Upper lobe of left lung (tissue), 6 donors: ENCODE measurements around the gene MPI. TPM values are rescaled to one million over a fixed set of nuclear protein-coding genes. Genes with fewer than 3 reads are reported as not detected.
"Not testable (repeated sequence)": the region's sequence is repeated elsewhere in the genome, so short reads cannot be mapped to it uniquely, and the experiment has no call there.

Experiments used
- ATAC-seq, 2 donors: fragments of 200-7000 bp; cut with Tn5 transposase; one replicate each; pipeline ENCODE4 v1.9.1; 2022; ENCODE audit warnings: mild to moderate bottlenecking in 2 of 2, moderate library complexity in 2 of 2; ENCODE audit not compliant: low FRiP score in 2 of 2
- DNase-seq, 2 donors: peaks; one replicate each; pipeline ENCODE4 v3.0.0-alpha.2; 2019 to 2020
- H3K27ac ChIP-seq, 4 donors: fragments of 200-600 bp; sonication (generic); one replicate each; pipeline ENCODE4 v1.5.1; 2016 to 2019
- H3K27me3 ChIP-seq, 4 donors: fragments of 200-600 bp; sonication (generic); one replicate each; pipeline ENCODE4 v1.5.1; 2017 to 2019
- H3K36me3 ChIP-seq, 4 donors: fragments of 200-600 bp; sonication (generic); one replicate each; pipeline ENCODE4 v1.5.1; 2016 to 2019
- H3K4me1 ChIP-seq, 4 donors: fragments of 200-600 bp; sonication (generic); one replicate each; pipeline ENCODE4 v1.5.1; 2018 to 2019
- H3K4me3 ChIP-seq, 4 donors: fragments of 200-600 bp; sonication (generic); one replicate each; pipeline ENCODE4 v1.5.1; 2017 to 2019; ENCODE audit warnings: mild to moderate bottlenecking in 2 of 4, moderate library complexity in 1 of 4
- H3K9me3 ChIP-seq, 4 donors: fragments of 200-600 bp; sonication (generic); one replicate each; pipeline ENCODE4 v1.5.1; 2018 to 2019
- CTCF ChIP-seq, 6 experiments: fragments of 450-650 bp in 4 of 6; fragments of 200-600 bp in 2 of 6; sonication (generic) in 2 of 6; IDR thresholded peaks; one replicate each; pipeline ENCODE4 v1.5.1; 2016 to 2019; ENCODE audit warnings: antibody characterized with exemption in 6 of 6
- EP300 ChIP-seq, 4 donors: sonication (generic); formaldehyde crosslinking; IDR thresholded peaks; one replicate each; pipeline ENCODE4 v1.5.1; 2017; ENCODE audit warnings: antibody characterized with exemption in 4 of 4, control low read depth in 2 of 4
- POLR2A ChIP-seq, 4 donors: fragments of 450-650 bp; IDR thresholded peaks; one replicate each; pipeline ENCODE4 v1.5.1; 2016 to 2017; ENCODE audit warnings: antibody characterized with exemption in 4 of 4, mild to moderate bottlenecking in 2 of 4
- POLR2AphosphoS5 ChIP-seq, 2 donors: sonication (generic); formaldehyde crosslinking; IDR thresholded peaks; one replicate each; pipeline ENCODE4 v1.5.1; 2017; ENCODE audit warnings: antibody characterized with exemption in 2 of 2
- WGBS, 2 donors: methylation state at CpG; one replicate each; pipeline ENCODE4 v1.1.5; 2017 to 2018; 5-methylcytosine and 5-hydroxymethylcytosine counted together
- total RNA-seq, 6 donors: library from RNA; depleted of rRNA in 4 of 6; stranded (reverse); fragments of >200 nt in 4 of 6; gene quantifications; one replicate each; pipeline versions ENCODE4 v1.1.0 to v1.2.1, GENCODE V29; 2016 to 2021
- donor health status: DM: no; HTN: no; CAD: no; lungs with moderate emphysema.
- donor health status: DM: no; HTN: yes; CAD: no; lungs with severe emphysema.

Gene MPI
- total RNA-seq, 6 donors from 2014 or later: 21.0 to 40.6 (median 30.2) TPM

- DNase-seq: no peak
- TF ChIP-seq POLR2A (IDR thresholded peaks at IDR 0.05): no peak
- TF ChIP-seq EP300 (IDR thresholded peaks at IDR 0.05): no peak
- no peak for TF ChIP-seq POLR2AphosphoS5 (IDR thresholded peaks at IDR 0.05)
- TF ChIP-seq CTCF (IDR thresholded peaks at IDR 0.05): no peak
These were observed 27.8 kb downstream of the MPI start for GRCh38 chr15:74917676-74918075.

GRCh38 chr15:74920456-74920855 lies 30.6 kb downstream of the MPI start:
- H3K4me3 ChIP-seq: no peak overlapping the region
- 61 to 62% methylated on average over 8 of the region's 8 CpGs for WGBS, 2 donors
- no peak for TF ChIP-seq POLR2AphosphoS5 (IDR thresholded peaks at IDR 0.05)
- no peak for TF ChIP-seq CTCF (IDR thresholded peaks at IDR 0.05)
- TF ChIP-seq EP300 (IDR thresholded peaks at IDR 0.05): no peak
- no peak for TF ChIP-seq POLR2A (IDR thresholded peaks at IDR 0.05)
- DNase-seq (no peak), ATAC-seq (no peak)
- peaks cover 0 to 12% (median 2%) of the 10 kb centered on the region in 4 donors for H3K4me1 ChIP-seq
- H3K27ac ChIP-seq: peak overlapping the region in 2 of 4 donors; percentile 17 to 33
- H3K9me3 ChIP-seq: no peaks in the 10 kb centered on the region
- peaks cover 10 to 99% (median 86%) of the 10 kb centered on the region in 4 donors for H3K36me3 ChIP-seq
- H3K27me3 ChIP-seq: no peaks in the 10 kb centered on the region

More at GRCh38 chr15:74917676-74918075, 27.8 kb downstream of the MPI start:
- H3K27me3 ChIP-seq: no peaks in the 10 kb centered on the region
- WGBS, 2 donors: 90 to 93% methylated on average over 6 of the region's 6 CpGs
- no peaks in the 10 kb centered on the region for H3K9me3 ChIP-seq
- no peak overlapping the region for H3K27ac ChIP-seq
- peaks cover 7 to 92% (median 83%) of the 10 kb centered on the region in 4 donors for H3K36me3 ChIP-seq
- H3K4me1 ChIP-seq: peaks cover 0 to 12% (median 2%) of the 10 kb centered on the region in 4 donors
- H3K4me3 ChIP-seq: no peak overlapping the region
- ATAC-seq: no peak

- WGBS, 2 donors: 92 to 94% methylated on average over 3 of the region's 3 CpGs
- H3K27me3 ChIP-seq: no peaks in the 10 kb centered on the region
- no peaks in the 10 kb centered on the region for H3K9me3 ChIP-seq
- H3K27ac ChIP-seq: no peak overlapping the region
- no peak for TF ChIP-seq POLR2A (IDR thresholded peaks at IDR 0.05)
- ATAC-seq (no peak), DNase-seq (no peak)
- peaks cover 0 to 12% (median 2%) of the 10 kb centered on the region in 4 donors for H3K4me1 ChIP-seq
- no peak overlapping the region for H3K4me3 ChIP-seq
- H3K36me3 ChIP-seq: peaks cover 12 to 98% (median 74%) of the 10 kb centered on the region in 4 donors
These were observed 34.7 kb downstream of the MPI start for GRCh38 chr15:74924525-74924924.

- H3K27me3 ChIP-seq: no peaks in the 10 kb centered on the region
- TF ChIP-seq EP300 (IDR thresholded peaks at IDR 0.05) (no peak), POLR2A (IDR thresholded peaks at IDR 0.05) (no peak), CTCF (IDR thresholded peaks at IDR 0.05) (no peak), POLR2AphosphoS5 (IDR thresholded peaks at IDR 0.05) (no peak)
- DNase-seq: no peak
- no peak overlapping the region for H3K27ac ChIP-seq
- H3K36me3 ChIP-seq: peaks cover 8 to 75% (median 39%) of the 10 kb centered on the region in 4 donors
- no peak overlapping the region for H3K4me3 ChIP-seq
- WGBS, 2 donors: 94 to 95% methylated on average over 5 of the region's 5 CpGs
- peaks cover 0 to 2% (median under 1%) of the 10 kb centered on the region in 4 donors for H3K4me1 ChIP-seq
- ATAC-seq: no peak
- no peaks in the 10 kb centered on the region for H3K9me3 ChIP-seq
These were observed 38.9 kb downstream of the MPI start for GRCh38 chr15:74928771-74929198.

- WGBS, 2 donors: 57% methylated on average over 2 of the region's 2 CpGs
- Histone ChIP-seq H3K4me3 (no peak overlapping the region), H3K4me1 (peaks cover 22 to 31% (median 26%) of the 10 kb centered on the region in 4 donors), H3K27me3 (no peaks in the 10 kb centered on the region), H3K27ac (no peak overlapping the region), H3K36me3 (peaks cover 3 to 29% (median 7%) of the 10 kb centered on the region in 4 donors), H3K9me3 (no peaks in the 10 kb centered on the region)
- ATAC-seq (no peak), DNase-seq (no peak)
- TF ChIP-seq EP300 (IDR thresholded peaks at IDR 0.05) (no peak), CTCF (IDR thresholded peaks at IDR 0.05) (no peak), POLR2AphosphoS5 (IDR thresholded peaks at IDR 0.05) (no peak), POLR2A (IDR thresholded peaks at IDR 0.05) (no peak)
These were observed 43.7 kb downstream of the MPI start for GRCh38 chr15:74933573-74933972.

GRCh38 chr15:74935193-74935592 lies 45.4 kb downstream of the MPI start:
- not testable (repeated sequence) for H3K4me3 ChIP-seq, H3K27me3 ChIP-seq, H3K9me3 ChIP-seq, DNase-seq, ATAC-seq, H3K27ac ChIP-seq
- H3K36me3 ChIP-seq: peaks cover 0 to 13% (median 2%) of the 10 kb centered on the region in 4 donors
- WGBS, 2 donors: 77 to 88% methylated on average over 3 of the region's 3 CpGs
- peaks cover 23 to 32% (median 26%) of the 10 kb centered on the region in 4 donors for H3K4me1 ChIP-seq
